Non-pigmented ciliary epithelial cell (primary cell): ENCODE results near the gene MSL3B.

Experiments used
- DNase-seq: peaks from one replicate; pipeline ENCODE4 v3.0.0-alpha.2; 2010; ENCODE audit warnings: low read depth

MSL3B gene

GRCh38 chr2:233832869-233833311 is 35.3 kb downstream of the MSL3B start:
- DNase-seq = peak; percentile 43

GRCh38 chr2:233832414-233832813 is 35.8 kb downstream of the MSL3B start:
- DNase-seq = no peak

- no peak for DNase-seq
These were observed 36.3 kb downstream of the MSL3B start for GRCh38 chr2:233831861-233832260.

- no peak for DNase-seq
These were observed 37.0 kb downstream of the MSL3B start for GRCh38 chr2:233831011-233831721.

GRCh38 chr2:233830111-233830802 is 37.9 kb downstream of the MSL3B start:
- DNase-seq = no peak

GRCh38 chr2:233829193-233830110 is 38.7 kb downstream of the MSL3B start:
- no peak for DNase-seq

GRCh38 chr2:233828546-233829192 is 39.5 kb downstream of the MSL3B start:
- DNase-seq = no peak

GRCh38 chr2:233824373-233824772 is 43.8 kb downstream of the MSL3B start:
- DNase-seq = no peak

GRCh38 chr2:233823731-233824121 is 44.5 kb downstream of the MSL3B start:
- no peak for DNase-seq

- DNase-seq = no peak
These were observed 45.1 kb downstream of the MSL3B start for GRCh38 chr2:233822781-233823730.

- DNase-seq = no peak
These were observed 46.0 kb downstream of the MSL3B start for GRCh38 chr2:233822101-233822771.

- no peak for DNase-seq
These were observed 46.5 kb downstream of the MSL3B start for GRCh38 chr2:233821709-233822100.

- DNase-seq = no peak
These were observed 47.0 kb downstream of the MSL3B start for GRCh38 chr2:233821196-233821595.

GRCh38 chr2:233820774-233821105 is 47.4 kb downstream of the MSL3B start:
- DNase-seq = no peak

GRCh38 chr2:233819884-233820773 is 48.1 kb downstream of the MSL3B start:
- DNase-seq = no peak

GRCh38 chr2:233818639-233819621 is 49.3 kb downstream of the MSL3B start:
- DNase-seq = no peak

- no peak for DNase-seq
These were observed 50.1 kb downstream of the MSL3B start for GRCh38 chr2:233817995-233818638.
